H1 (cell line): ENCODE measurements around the gene ATG9B. TPM values are rescaled to one million over a fixed set of nuclear protein-coding genes. Genes with fewer than 3 reads are reported as not detected.

ENCODE experiments used
- BCL11A ChIP-seq, 2 experiments: IDR thresholded peaks; one replicate each; pipeline ENCODE4 v1.6.1; 2011; ENCODE audit warnings: low read depth in 2 of 2, low read length in 2 of 2, mild to moderate bottlenecking in 2 of 2
- BRCA1 ChIP-seq: IDR thresholded peaks from 2 replicates; pipeline ENCODE4 v1.6.1; 2012; ENCODE audit warnings: low read depth, low read length, improper control_type of control experiment
- CHD7 ChIP-seq: fragments of 300-600 bp; sonication (generic); IDR thresholded peaks from 2 replicates; pipeline ENCODE4 v1.7.1; 2012; ENCODE audit warnings: low read length, moderate library complexity, mild to moderate bottlenecking, inconsistent platforms; ENCODE audit not compliant: insufficient replicate concordance
- HDAC2 ChIP-seq, 2 experiments: fragments of 300-600 bp in 1 of 2; sonication (generic) in 1 of 2; IDR thresholded peaks; 2 replicates each; pipeline ENCODE4 v1.6.1; 2011 to 2012; ENCODE audit warnings: low read depth in 2 of 2, low read length in 2 of 2, mild to moderate bottlenecking in 2 of 2, moderate library complexity in 2 of 2, borderline replicate concordance in 1 of 2, inconsistent platforms in 1 of 2
- JUN ChIP-seq: IDR thresholded peaks from 2 replicates; pipeline ENCODE4 v1.6.1; 2011; ENCODE audit warnings: low read depth, mild to moderate bottlenecking, improper control_type of control experiment, low read length
- RFX5 ChIP-seq: IDR thresholded peaks from 2 replicates; pipeline ENCODE4 v1.6.1; 2011; ENCODE audit warnings: low read depth, low read length, improper control_type of control experiment, borderline replicate concordance
- RNF2 ChIP-seq: fragments of 200-900, 300-1000 bp; sonication (generic); IDR thresholded peaks from 2 replicates; pipeline ENCODE4 v1.7.1; 2016; ENCODE audit warnings: borderline replicate concordance, low read depth, mild to moderate bottlenecking, antibody characterized with exemption, low read length; ENCODE audit not compliant: poor library complexity, severe bottlenecking; ENCODE audit errors: missing control alignments
- SIRT6 ChIP-seq: IDR thresholded peaks from one replicate; pipeline ENCODE4 v1.7.1; 2012; ENCODE audit warnings: low read length, inconsistent platforms
- SUZ12 ChIP-seq: fragments of 200-600 bp; sonication (generic); IDR thresholded peaks from 2 replicates; pipeline ENCODE4 v1.6.1; 2012; ENCODE audit warnings: mild to moderate bottlenecking, inconsistent platforms, low read length, moderate library complexity, mixed read lengths
- polyA plus RNA-seq, 7 experiments: library from polyadenylated mRNA; depleted of rRNA in 3 of 7; stranded (reverse) in 5 of 7; unstranded in 2 of 7; fragments of >200 nt in 5 of 7; fragments of 200-250 nt in 2 of 7; gene quantifications; 1 replicate in 5 of 7; 2 replicates in 1 of 7; 4 replicates in 1 of 7; pipeline versions ENCODE4 v1.2.1 to v1.2.3, GENCODE V29; 2011 to 2013; ENCODE audit warnings: missing spikeins in 2 of 7, mixed read lengths in 2 of 7
- total RNA-seq: library from RNA; stranded (reverse); fragmentation: NEBNext Ultra II Directional; extraction: Animal tissue kit (Norgen Biotek cat#: 25700); gene quantifications from 2 replicates; pipeline ENCODE4 v1.2.1, GENCODE V29; 2021

The ATG9B gene
- total and polyA plus RNA-seq, 2 of the 8 experiments (the other 6 are each of a cell fraction or from before 2014, with no cell fraction given) = 1.4 to 2.3 TPM

- TF ChIP-seq RNF2 (no peak), RFX5 (no peak), HDAC2 (IDR thresholded peaks at IDR 0.05; ENCODE audit: borderline replicate concordance in 1 of 2, low read depth in 2 of 2, low read length in 2 of 2) (no peak), SIRT6 (no peak), BRCA1 (no peak), BCL11A (IDR thresholded peaks at IDR 0.05; ENCODE audit: low read depth in 2 of 2, low read length in 2 of 2) (no peak), JUN (no peak), CHD7 (no peak), SUZ12 (no peak)
Measured at GRCh38 chr7:151033864-151034249, 9.6 kb upstream of the ATG9B start (continued).
